Measurements from ENCODE around the gene DGKH.

Gene DGKH

DNA sequence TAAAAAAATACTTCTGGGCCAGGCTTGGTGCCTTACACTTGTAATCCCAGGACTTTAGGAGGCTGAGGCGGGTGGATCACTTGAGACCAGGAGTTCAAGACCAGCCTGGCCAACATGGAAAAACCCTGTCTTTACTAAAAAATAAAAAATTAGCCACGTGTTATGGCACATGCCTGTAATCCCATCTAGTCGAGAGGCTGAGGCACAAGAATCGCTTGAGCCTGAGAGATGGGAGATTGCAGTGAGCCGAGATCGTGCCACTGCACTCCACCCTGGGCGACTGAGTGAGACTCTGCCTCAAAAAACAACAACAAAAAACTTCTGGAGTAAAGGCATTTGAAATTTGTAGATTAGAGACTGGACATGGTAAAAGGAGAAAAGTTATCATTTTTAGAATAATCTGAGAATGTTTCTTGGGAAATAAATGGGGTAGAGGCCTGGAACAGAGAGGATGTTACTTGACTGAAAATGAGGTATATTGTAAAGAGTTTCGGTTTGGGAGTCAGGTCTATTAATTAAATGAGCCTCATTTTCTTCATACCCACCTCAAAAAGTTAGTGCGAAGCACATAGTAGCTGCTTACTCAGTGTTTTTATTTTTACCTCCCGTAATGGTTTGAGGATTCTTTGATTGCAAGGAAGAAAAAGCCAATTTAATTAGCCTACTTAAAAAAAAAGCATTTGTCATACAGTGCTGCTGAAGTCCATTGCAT lies 226.1 kb downstream of the DGKH start:
- intact Hi-C loops (cut with DNase I; ENCODE audit: low total_unique reads): no loop called here
- Histone ChIP-seq H3K36me3 (no peaks in the 10 kb centered on the region), H3K9me3 (no peaks in the 10 kb centered on the region), H3K4me3 (no peak overlapping the region), H3K27me3 (no peaks in the 10 kb centered on the region), H3K4me1 (peaks cover 0 to 55% (median 21%) of the 10 kb centered on the region in 4 donors), H3K27ac (peak overlapping the region; percentile 2 to 6)
- no peak for DNase-seq
- TF ChIP-seq CTCF (IDR thresholded peaks at IDR 0.05): no peak

GRCh38 chr13:42275098-42275471 lies 226.6 kb downstream of the DGKH start:
- Histone ChIP-seq H3K9me3 (no peaks in the 10 kb centered on the region), H3K4me1 (peaks cover 0 to 60% (median 21%) of the 10 kb centered on the region in 4 donors), H3K27ac (no peak overlapping the region), H3K27me3 (no peaks in the 10 kb centered on the region), H3K36me3 (no peaks in the 10 kb centered on the region), H3K4me3 (no peak overlapping the region)
- intact Hi-C loops (cut with DNase I; ENCODE audit: low total_unique reads): no loop called here
- no peak for TF ChIP-seq CTCF (IDR thresholded peaks at IDR 0.05)
- DNase-seq: no peak

DNA sequence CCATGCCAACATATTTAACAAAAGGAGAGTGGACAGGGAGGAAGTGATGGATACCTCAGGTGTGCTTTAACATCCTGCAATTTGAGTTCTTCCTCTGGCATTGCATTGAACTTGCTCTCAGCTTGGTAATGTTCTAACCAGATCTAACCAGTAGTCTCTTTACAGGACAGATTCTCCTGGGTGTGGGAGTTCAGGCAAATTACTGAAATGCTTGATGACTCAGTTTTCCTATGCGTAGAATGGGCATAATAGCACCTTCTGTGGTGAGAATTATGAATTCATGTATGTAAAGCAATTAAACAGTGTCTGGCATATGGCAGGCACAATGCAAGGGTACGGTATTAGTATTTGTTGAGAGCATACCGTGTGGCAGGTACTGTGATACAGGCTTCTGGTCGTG lies 227.1 kb downstream of the DGKH start:
- no peak overlapping the region for H3K27ac ChIP-seq
- no peaks in the 10 kb centered on the region for H3K36me3 ChIP-seq
- DNase-seq: no peak
- no peaks in the 10 kb centered on the region for H3K9me3 ChIP-seq
- TF ChIP-seq CTCF (IDR thresholded peaks at IDR 0.05): no peak
- no peak overlapping the region for H3K4me3 ChIP-seq
- no peaks in the 10 kb centered on the region for H3K27me3 ChIP-seq
- peaks cover 0 to 63% (median 21%) of the 10 kb centered on the region in 4 donors for H3K4me1 ChIP-seq
- intact Hi-C loops (cut with DNase I; ENCODE audit: low total_unique reads): no loop called here

DNA sequence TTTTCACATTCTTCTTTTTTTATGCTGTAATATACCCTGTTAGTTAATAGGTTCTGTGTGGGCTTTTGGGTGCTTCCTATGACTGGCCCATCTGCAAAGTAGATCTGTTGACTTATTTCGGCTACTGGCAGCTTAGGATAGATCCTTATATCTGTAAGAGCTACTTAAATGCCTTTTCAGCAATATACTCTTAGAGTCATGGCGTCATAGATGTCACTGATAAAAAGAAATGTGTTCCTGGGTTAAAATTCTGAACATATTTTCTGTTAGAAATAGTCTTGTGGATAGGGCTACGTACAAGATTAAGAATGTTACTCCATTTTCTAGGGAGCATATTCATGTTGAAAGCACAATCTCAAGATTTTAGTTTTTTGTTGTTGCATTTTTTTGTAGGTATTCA lies 228.2 kb downstream of the DGKH start:
- H3K4me1 ChIP-seq: peaks cover 0 to 60% (median 18%) of the 10 kb centered on the region in 4 donors
- intact Hi-C loops (cut with DNase I; ENCODE audit: low total_unique reads): no loop called here
- TF ChIP-seq CTCF (IDR thresholded peaks at IDR 0.05): no peak
- H3K27ac ChIP-seq: no peak overlapping the region
- no peaks in the 10 kb centered on the region for H3K9me3 ChIP-seq
- no peak for DNase-seq
- H3K4me3 ChIP-seq: no peak overlapping the region
- H3K27me3 ChIP-seq: no peaks in the 10 kb centered on the region
- H3K36me3 ChIP-seq: no peaks in the 10 kb centered on the region

DNA sequence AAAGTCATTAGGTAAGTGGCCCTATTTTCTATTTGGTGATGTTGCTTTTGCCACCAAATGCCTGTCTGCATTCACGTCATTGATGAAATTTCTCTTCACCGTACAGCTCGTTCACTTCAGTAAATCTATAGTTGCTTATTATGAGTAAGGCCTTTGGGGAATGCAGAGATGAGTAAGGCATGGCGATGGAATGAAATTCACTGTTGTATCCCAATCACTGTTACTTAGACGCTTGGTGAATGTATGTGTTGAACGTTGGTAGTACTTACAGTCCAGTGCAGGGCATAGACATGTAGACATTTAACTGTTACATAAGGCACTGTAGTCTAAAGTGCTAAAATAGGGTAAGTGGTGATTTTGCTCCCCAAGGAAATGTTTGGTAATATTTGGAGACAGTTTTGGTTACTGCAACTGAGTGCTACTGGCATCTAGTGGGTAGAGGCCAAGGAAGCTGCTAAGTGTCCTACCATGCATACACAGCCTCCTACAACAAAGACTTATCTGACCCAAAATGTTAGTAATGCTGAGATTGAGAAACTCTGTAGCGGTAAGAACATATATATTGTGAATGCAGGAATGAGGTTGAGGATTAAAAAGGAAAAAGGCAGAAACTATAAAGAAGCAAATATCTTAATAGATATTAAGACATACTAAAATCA lies 229.3 kb downstream of the DGKH start:
- Histone ChIP-seq H3K27me3 (no peaks in the 10 kb centered on the region), H3K36me3 (no peaks in the 10 kb centered on the region), H3K9me3 (no peaks in the 10 kb centered on the region), H3K4me3 (no peak overlapping the region), H3K27ac (no peak overlapping the region), H3K4me1 (peaks cover 0 to 60% (median 17%) of the 10 kb centered on the region in 4 donors)
- no peak for TF ChIP-seq CTCF (IDR thresholded peaks at IDR 0.05)
- no peak for DNase-seq
- intact Hi-C loops (cut with DNase I; ENCODE audit: low total_unique reads): no loop called here

Measured in tibial artery (tissue), 4 donors.